Immature natural killer cell (primary cell): ENCODE data around the gene KDM8. TPM values are rescaled to one million over a fixed set of nuclear protein-coding genes. Genes with fewer than 3 reads are reported as not detected.
A peak's percentile ranks its signal among the peaks of the same experiment; 100 is the strongest.

Source experiments
- DNase-seq, 3 donors: peaks; one replicate each; pipeline ENCODE4 v3.0.0; 2022; ENCODE audit warnings: mixed read lengths in 1 of 3
- H3K27ac Mint-ChIP-seq, 6 donors: one replicate each; pipeline ENCODE4 v1.8.0; 2020; ENCODE audit warnings: mixed read lengths in 6 of 6, mild to moderate bottlenecking in 5 of 6, inconsistent platforms in 4 of 6, moderate library complexity in 3 of 6
- H3K27me3 Mint-ChIP-seq, 3 donors: one replicate each; pipeline ENCODE4 v1.8.0; 2020 to 2021; ENCODE audit warnings: low read depth in 3 of 3, mild to moderate bottlenecking in 3 of 3, mixed read lengths in 3 of 3, moderate library complexity in 3 of 3, inconsistent platforms in 1 of 3
- H3K36me3 Mint-ChIP-seq, 3 donors: one replicate each; pipeline ENCODE4 v1.8.0; 2020; ENCODE audit warnings: mixed read lengths in 3 of 3, inconsistent platforms in 2 of 3, mild to moderate bottlenecking in 2 of 3
- H3K4me1 Mint-ChIP-seq, 2 donors: one replicate each; pipeline ENCODE4 v1.8.0; 2020; ENCODE audit warnings: inconsistent platforms in 2 of 2, mild to moderate bottlenecking in 2 of 2, mixed read lengths in 2 of 2, moderate library complexity in 1 of 2
- H3K4me3 Mint-ChIP-seq, 5 donors: one replicate each; pipeline ENCODE4 v1.8.0; 2020; ENCODE audit warnings: mild to moderate bottlenecking in 5 of 5, mixed read lengths in 5 of 5, inconsistent platforms in 3 of 5, moderate library complexity in 3 of 5
- H3K9me3 Mint-ChIP-seq, 6 donors: one replicate each; pipeline ENCODE4 v1.8.0; 2020; ENCODE audit warnings: mild to moderate bottlenecking in 6 of 6, mixed read lengths in 6 of 6, inconsistent platforms in 4 of 6, moderate library complexity in 3 of 6
- polyA plus RNA-seq, 3 donors: library from polyadenylated mRNA; unstranded; fragments of 300-500 nt; fragmentation: Illumina TruSeq; gene quantifications; one replicate each; pipeline ENCODE4 v1.2.3, GENCODE V29; 2021

The KDM8 gene
- polyA plus RNA-seq, 3 donors from 2014 or later = 4.3 to 6.2 (median 5.1) TPM

GRCh38 chr16:27238016-27238587 is 34.8 kb downstream of the KDM8 start:
- H3K36me3 Mint-ChIP-seq = peaks cover 0 to 8% (median 4%) of the 10 kb centered on the region in 3 donors
- H3K9me3 Mint-ChIP-seq = no peaks in the 10 kb centered on the region
- H3K27me3 Mint-ChIP-seq = peaks cover 11 to 22% (median 18%) of the 10 kb centered on the region in 3 donors
- H3K4me3 Mint-ChIP-seq = peak overlapping the region; percentile 75 to 90 (median 76)
- peak overlapping the region; percentile 98 to 100 (median 98) for H3K27ac Mint-ChIP-seq
- H3K4me1 Mint-ChIP-seq = peaks cover 81 to 85% of the 10 kb centered on the region in 2 donors
- DNase-seq = peak; percentile 70 to 75 (median 74)

- Mint-ChIP-seq H3K36me3 (peaks cover 0 to 8% (median 4%) of the 10 kb centered on the region in 3 donors), H3K9me3 (no peaks in the 10 kb centered on the region), H3K4me3 (peak overlapping the region; percentile 75 to 90 (median 76)), H3K27ac (peak overlapping the region; percentile 98 to 100 (median 98)), H3K4me1 (peaks cover 82 to 85% of the 10 kb centered on the region in 2 donors), H3K27me3 (peaks cover 11 to 22% (median 18%) of the 10 kb centered on the region in 3 donors)
- DNase-seq = no peak
Observed at GRCh38 chr16:27238591-27238990, 35.3 kb downstream of the KDM8 start.

- Mint-ChIP-seq H3K4me3 (peak overlapping the region in 3 of 5 donors; percentile 20 to 90 (median 75)), H3K27me3 (peaks cover 11 to 22% (median 18%) of the 10 kb centered on the region in 3 donors), H3K27ac (peak overlapping the region; percentile 98 to 100 (median 98)), H3K9me3 (no peaks in the 10 kb centered on the region), H3K36me3 (peaks cover 0 to 8% (median 4%) of the 10 kb centered on the region in 3 donors), H3K4me1 (peaks cover 82 to 85% of the 10 kb centered on the region in 2 donors)
- DNase-seq = no peak
Observed at GRCh38 chr16:27239026-27239425, 35.7 kb downstream of the KDM8 start.

- H3K27me3 Mint-ChIP-seq = peaks cover 8 to 20% (median 18%) of the 10 kb centered on the region in 3 donors
- no peak overlapping the region for H3K4me3 Mint-ChIP-seq
- no peak for DNase-seq
- H3K9me3 Mint-ChIP-seq = no peaks in the 10 kb centered on the region
- peaks cover 0 to 4% (median 0%) of the 10 kb centered on the region in 3 donors for H3K36me3 Mint-ChIP-seq
- H3K4me1 Mint-ChIP-seq = peaks cover 82 to 85% of the 10 kb centered on the region in 2 donors
- peak overlapping the region; percentile 55 to 100 (median 98) for H3K27ac Mint-ChIP-seq
Observed at GRCh38 chr16:27239906-27240655, 36.8 kb downstream of the KDM8 start.

GRCh38 chr16:27240948-27241531 is 37.7 kb downstream of the KDM8 start:
- no peak overlapping the region for H3K4me3 Mint-ChIP-seq
- peak overlapping the region in 5 of 6 donors; percentile 27 to 98 (median 62) for H3K27ac Mint-ChIP-seq
- no peak for DNase-seq

GRCh38 chr16:27241658-27242057 is 38.3 kb downstream of the KDM8 start:
- Mint-ChIP-seq H3K9me3 (no peaks in the 10 kb centered on the region), H3K27me3 (peaks cover 7 to 18% (median 10%) of the 10 kb centered on the region in 3 donors), H3K27ac (peak overlapping the region; percentile 35 to 98 (median 94)), H3K4me1 (peaks cover 73 to 82% of the 10 kb centered on the region in 2 donors), H3K36me3 (peaks cover 0 to 10% (median 0%) of the 10 kb centered on the region in 3 donors), H3K4me3 (peak overlapping the region in 3 of 5 donors; percentile 41 to 87 (median 55))
- DNase-seq = no peak

More at GRCh38 chr16:27240948-27241531, 37.7 kb downstream of the KDM8 start:
- peaks cover 0 to 8% (median 0%) of the 10 kb centered on the region in 3 donors for H3K36me3 Mint-ChIP-seq
- peaks cover 7 to 18% (median 10%) of the 10 kb centered on the region in 3 donors for H3K27me3 Mint-ChIP-seq
- H3K4me1 Mint-ChIP-seq = peaks cover 77 to 85% of the 10 kb centered on the region in 2 donors
- H3K9me3 Mint-ChIP-seq = no peaks in the 10 kb centered on the region

- Mint-ChIP-seq H3K9me3 (no peaks in the 10 kb centered on the region), H3K36me3 (peaks cover 3 to 14% (median 4%) of the 10 kb centered on the region in 3 donors), H3K27me3 (peaks cover under 1 to 10% (median 4%) of the 10 kb centered on the region in 3 donors), H3K4me3 (peak overlapping the region; percentile 77 to 88 (median 86)), H3K4me1 (peaks cover 66 to 75% of the 10 kb centered on the region in 2 donors), H3K27ac (peak overlapping the region; percentile 89 to 98 (median 96))
- DNase-seq = no peak
Observed at GRCh38 chr16:27242398-27242797, 39.1 kb downstream of the KDM8 start.

- Mint-ChIP-seq H3K27me3 (peaks cover 0 to 4% (median 3%) of the 10 kb centered on the region in 3 donors), H3K27ac (peak overlapping the region; percentile 89 to 98 (median 96)), H3K9me3 (no peaks in the 10 kb centered on the region), H3K4me3 (peak overlapping the region; percentile 77 to 88 (median 86)), H3K4me1 (peaks cover 61 to 69% of the 10 kb centered on the region in 2 donors), H3K36me3 (peaks cover 3 to 14% (median 9%) of the 10 kb centered on the region in 3 donors)
- DNase-seq = peak; percentile 44 to 58 (median 57)
Observed at GRCh38 chr16:27242868-27243590, 39.7 kb downstream of the KDM8 start.

GRCh38 chr16:27243725-27244362 is 40.5 kb downstream of the KDM8 start:
- peak overlapping the region; percentile 77 to 88 (median 86) for H3K4me3 Mint-ChIP-seq

GRCh38 chr16:27244363-27244755 is 41.0 kb downstream of the KDM8 start:
- Mint-ChIP-seq H3K36me3 (peaks cover 3 to 14% (median 13%) of the 10 kb centered on the region in 3 donors), H3K27ac (peak overlapping the region; percentile 89 to 98 (median 96)), H3K27me3 (no peaks in the 10 kb centered on the region), H3K4me1 (peaks cover 48 to 55% of the 10 kb centered on the region in 2 donors), H3K9me3 (no peaks in the 10 kb centered on the region), H3K4me3 (peak overlapping the region in 4 of 5 donors; percentile 77 to 88 (median 86))
- no peak for DNase-seq

More at GRCh38 chr16:27243725-27244362, 40.5 kb downstream of the KDM8 start:
- Mint-ChIP-seq H3K27me3 (no peaks in the 10 kb centered on the region), H3K27ac (peak overlapping the region; percentile 89 to 98 (median 96)), H3K36me3 (peaks cover 3 to 14% (median 12%) of the 10 kb centered on the region in 3 donors), H3K9me3 (no peaks in the 10 kb centered on the region), H3K4me1 (peaks cover 53 to 60% of the 10 kb centered on the region in 2 donors)
- no peak for DNase-seq

GRCh38 chr16:27245276-27246172 is 42.2 kb downstream of the KDM8 start:
- peaks cover 3 to 19% (median 14%) of the 10 kb centered on the region in 3 donors for H3K36me3 Mint-ChIP-seq
- H3K4me3 Mint-ChIP-seq = peak overlapping the region in 1 of 5 donors; percentile 22
- H3K27me3 Mint-ChIP-seq = no peaks in the 10 kb centered on the region
- peak overlapping the region in 5 of 6 donors; percentile 32 to 97 (median 53) for H3K27ac Mint-ChIP-seq
- H3K4me1 Mint-ChIP-seq = peaks cover 42 to 47% of the 10 kb centered on the region in 2 donors
- DNase-seq = no peak
- H3K9me3 Mint-ChIP-seq = no peaks in the 10 kb centered on the region

GRCh38 chr16:27246439-27246838 is 43.1 kb downstream of the KDM8 start:
- H3K27ac Mint-ChIP-seq = peak overlapping the region in 1 of 6 donors; percentile 56
- H3K4me1 Mint-ChIP-seq = peaks cover 42 to 47% of the 10 kb centered on the region in 2 donors
- H3K36me3 Mint-ChIP-seq = peaks cover 3 to 19% (median 17%) of the 10 kb centered on the region in 3 donors
- H3K27me3 Mint-ChIP-seq = no peaks in the 10 kb centered on the region
- DNase-seq = no peak
- H3K4me3 Mint-ChIP-seq = no peak overlapping the region
- no peaks in the 10 kb centered on the region for H3K9me3 Mint-ChIP-seq
